Liver (tissue), 9 donors: ENCODE results near the gene CMBL. TPM values are rescaled to one million over a fixed set of nuclear protein-coding genes. Genes with fewer than 3 reads are reported as not detected.

Experiments
- DNase-seq: peaks from one replicate; pipeline ENCODE4 v3.0.0-alpha.2; 2017; ENCODE audit warnings: low spot score
- H3K27ac ChIP-seq, 2 donors: one replicate each; pipeline ENCODE4 v1.7.0; 2013; ENCODE audit warnings: inconsistent platforms in 2 of 2, low read length in 2 of 2, control low read depth in 1 of 2, low read depth in 1 of 2, mild to moderate bottlenecking in 1 of 2
- H3K27me3 ChIP-seq, 4 donors: one replicate each; pipeline versions ENCODE4 v1.6.1 to v1.7.0; 2013; ENCODE audit warnings: low read length in 3 of 4, inconsistent platforms in 1 of 4, mild to moderate bottlenecking in 1 of 4, moderate library complexity in 1 of 4; ENCODE audit not compliant: control insufficient read depth in 4 of 4, insufficient read depth in 4 of 4
- H3K36me3 ChIP-seq, 4 donors: one replicate each; pipeline versions ENCODE4 v1.6.1 to v1.7.0; 2013; ENCODE audit warnings: low read length in 3 of 4, mild to moderate bottlenecking in 3 of 4, low read depth in 1 of 4, moderate library complexity in 1 of 4; ENCODE audit not compliant: control insufficient read depth in 4 of 4, insufficient read depth in 3 of 4
- H3K4me1 ChIP-seq, 4 donors: one replicate each; pipeline versions ENCODE4 v1.6.1 to v1.7.0; 2013; ENCODE audit warnings: low read length in 3 of 4, mild to moderate bottlenecking in 3 of 4, moderate library complexity in 1 of 4; ENCODE audit not compliant: control insufficient read depth in 4 of 4, insufficient read depth in 4 of 4
- H3K4me3 ChIP-seq, 3 donors: one replicate each; pipeline versions ENCODE4 v1.6.1 to v1.7.0; 2013; ENCODE audit warnings: low read length in 3 of 3, control low read depth in 1 of 3, low read depth in 1 of 3, mild to moderate bottlenecking in 1 of 3
- H3K9ac ChIP-seq, 2 donors: one replicate each; pipeline ENCODE4 v1.7.0; 2013; ENCODE audit warnings: low read length in 2 of 2, mild to moderate bottlenecking in 2 of 2, moderate library complexity in 2 of 2, control low read depth in 1 of 2, low read depth in 1 of 2
- H3K9me3 ChIP-seq, 4 donors: one replicate each; pipeline versions ENCODE4 v1.6.1 to v1.7.0; 2013; ENCODE audit warnings: low read length in 3 of 4; ENCODE audit not compliant: control insufficient read depth in 4 of 4
- ATF3 ChIP-seq: IDR thresholded peaks from 2 replicates; pipeline ENCODE4 v1.6.1; 2016; ENCODE audit warnings: antibody characterized with exemption
- EGR1 ChIP-seq, 2 donors: IDR thresholded peaks; 2 replicates each; pipeline ENCODE4 v1.6.1; 2016 to 2018; ENCODE audit warnings: antibody characterized with exemption in 2 of 2, low read depth in 2 of 2
- FOXA1 ChIP-seq: IDR thresholded peaks from 2 replicates; pipeline ENCODE4 v1.6.1; 2016; ENCODE audit warnings: antibody characterized with exemption
- GABPA ChIP-seq, 2 donors: IDR thresholded peaks in 1 of 2; conservative IDR thresholded peaks in 1 of 2; 2 replicates each; pipeline ENCODE4 v1.6.1; 2016; ENCODE audit warnings: antibody characterized with exemption in 2 of 2, mild to moderate bottlenecking in 1 of 2, moderate library complexity in 1 of 2
- HNF4A ChIP-seq, 2 donors: conservative IDR thresholded peaks; 2 replicates each; pipeline ENCODE4 v1.6.1; 2016; ENCODE audit warnings: antibody characterized with exemption in 2 of 2, mild to moderate bottlenecking in 2 of 2
- HNF4G ChIP-seq: IDR thresholded peaks from 2 replicates; pipeline ENCODE4 v1.6.1; 2016; ENCODE audit warnings: antibody characterized with exemption
- JUND ChIP-seq, 2 donors: IDR thresholded peaks; 2 replicates each; pipeline ENCODE4 v1.6.1; 2016; ENCODE audit warnings: antibody characterized with exemption in 2 of 2
- RAD21 ChIP-seq, 2 donors: IDR thresholded peaks; 2 replicates each; pipeline ENCODE4 v1.6.1; 2016; ENCODE audit warnings: antibody characterized with exemption in 2 of 2, mild to moderate bottlenecking in 2 of 2
- RXRA ChIP-seq, 2 donors: IDR thresholded peaks; 2 replicates each; pipeline ENCODE4 v1.6.1; 2017 to 2018; ENCODE audit warnings: antibody characterized with exemption in 2 of 2, mild to moderate bottlenecking in 1 of 2
- SP1 ChIP-seq: IDR thresholded peaks from 2 replicates; pipeline ENCODE4 v1.6.1; 2018; ENCODE audit warnings: antibody characterized with exemption, mild to moderate bottlenecking
- TAF1 ChIP-seq: conservative IDR thresholded peaks from 2 replicates; pipeline ENCODE4 v1.6.1; 2016; ENCODE audit warnings: antibody characterized with exemption, mild to moderate bottlenecking
- YY1 ChIP-seq: IDR thresholded peaks from 2 replicates; pipeline ENCODE4 v1.6.1; 2016; ENCODE audit warnings: antibody characterized with exemption, mild to moderate bottlenecking
- ZBTB33 ChIP-seq: IDR thresholded peaks from 2 replicates; pipeline ENCODE4 v1.6.1; 2016; ENCODE audit warnings: antibody characterized with exemption
- WGBS: extraction: QIAGEN DNeasy Blood & Tissue Kit; methylation state at CpG from one replicate; pipeline ENCODE4 v1.1.7; 2013; 5-methylcytosine and 5-hydroxymethylcytosine counted together
- polyA plus RNA-seq, 2 donors: library from polyadenylated mRNA; stranded (reverse) in 1 of 2; unstranded in 1 of 2; fragments of 200-250 nt in 1 of 2; fragments of >200 nt in 1 of 2; fragmentation: Nextera tagmentation in 1 of 2; extraction: Ambion mirVana in 1 of 2; gene quantifications; one replicate each; pipeline versions ENCODE4 v1.2.1 to v1.2.3, GENCODE V29; 2013 to 2015
- total RNA-seq, 2 donors: library from RNA; depleted of rRNA; stranded (reverse); fragments of >200 nt; gene quantifications; one replicate each; pipeline ENCODE4 v1.2.3, GENCODE V29; 2014
- TF ChIP-seq, protein P1 (sequence below): IDR thresholded peaks from 2 replicates; pipeline ENCODE4 v1.6.1; 2016; ENCODE audit warnings: antibody characterized with exemption, mild to moderate bottlenecking
- TF ChIP-seq, protein P2 (sequence below): IDR thresholded peaks from 2 replicates; pipeline ENCODE4 v1.6.1; 2016; ENCODE audit warnings: antibody characterized with exemption
- TF ChIP-seq, protein P3 (sequence below): fragments of 150-350 bp; IDR thresholded peaks from 2 replicates; pipeline ENCODE4 v1.5.1; 2017; ENCODE audit warnings: improper control_type of control experiment, low read depth, low read length; ENCODE audit not compliant: missing input control
- donor health status: healthy.
- donor health status: healthy.
- donor health status: healthy.
- donor health status: healthy.
- donor health status: healthy.

Gene CMBL
- total and polyA plus RNA-seq, 4 donors: 6.8 to 56.1 (median 41.7) TPM

DNA sequence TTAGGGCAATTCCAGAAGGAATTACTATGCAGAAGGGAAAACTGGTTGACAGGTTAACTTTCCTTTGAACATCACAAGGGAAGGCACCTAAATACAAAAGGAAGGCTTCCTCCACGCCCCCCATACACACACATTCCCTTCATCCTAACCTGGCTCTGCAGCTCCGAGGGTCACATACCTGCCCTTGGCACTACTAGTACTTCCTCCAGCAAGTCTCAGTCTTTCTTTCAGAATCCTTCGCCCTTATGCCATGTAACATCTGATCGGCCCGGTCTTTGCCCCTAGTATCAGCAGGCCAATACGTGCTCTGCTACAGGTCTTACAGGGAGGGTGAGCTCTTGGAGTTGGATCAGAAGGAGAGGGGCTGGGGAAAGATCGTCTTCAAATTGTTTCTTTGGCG lies 44.2 kb upstream of the CMBL start:
- Histone ChIP-seq H3K36me3 (no peaks in the 10 kb centered on the region), H3K9ac (no peak overlapping the region), H3K4me3 (no peak overlapping the region), H3K27me3 (no peaks in the 10 kb centered on the region), H3K9me3 (no peaks in the 10 kb centered on the region), H3K27ac (no peak overlapping the region), H3K4me1 (peaks cover 0 to 19% (median 8%) of the 10 kb centered on the region in 4 donors)
- DNase-seq: no peak
- TF ChIP-seq EGR1 (IDR thresholded peaks at IDR 0.05; ENCODE audit: low read depth in 2 of 2) (no peak), ZBTB33 (no peak), TAF1 (no peak), HNF4G (no peak), GABPA (IDR thresholded peaks at IDR 0.05 in 1 of 2, conservative IDR thresholded peaks at IDR 0.05 in 1 of 2) (no peak), HNF4A (conservative IDR thresholded peaks at IDR 0.05) (no peak), JUND (IDR thresholded peaks at IDR 0.05) (no peak), SP1 (no peak)
- TF ChIP-seq, protein P1, sequence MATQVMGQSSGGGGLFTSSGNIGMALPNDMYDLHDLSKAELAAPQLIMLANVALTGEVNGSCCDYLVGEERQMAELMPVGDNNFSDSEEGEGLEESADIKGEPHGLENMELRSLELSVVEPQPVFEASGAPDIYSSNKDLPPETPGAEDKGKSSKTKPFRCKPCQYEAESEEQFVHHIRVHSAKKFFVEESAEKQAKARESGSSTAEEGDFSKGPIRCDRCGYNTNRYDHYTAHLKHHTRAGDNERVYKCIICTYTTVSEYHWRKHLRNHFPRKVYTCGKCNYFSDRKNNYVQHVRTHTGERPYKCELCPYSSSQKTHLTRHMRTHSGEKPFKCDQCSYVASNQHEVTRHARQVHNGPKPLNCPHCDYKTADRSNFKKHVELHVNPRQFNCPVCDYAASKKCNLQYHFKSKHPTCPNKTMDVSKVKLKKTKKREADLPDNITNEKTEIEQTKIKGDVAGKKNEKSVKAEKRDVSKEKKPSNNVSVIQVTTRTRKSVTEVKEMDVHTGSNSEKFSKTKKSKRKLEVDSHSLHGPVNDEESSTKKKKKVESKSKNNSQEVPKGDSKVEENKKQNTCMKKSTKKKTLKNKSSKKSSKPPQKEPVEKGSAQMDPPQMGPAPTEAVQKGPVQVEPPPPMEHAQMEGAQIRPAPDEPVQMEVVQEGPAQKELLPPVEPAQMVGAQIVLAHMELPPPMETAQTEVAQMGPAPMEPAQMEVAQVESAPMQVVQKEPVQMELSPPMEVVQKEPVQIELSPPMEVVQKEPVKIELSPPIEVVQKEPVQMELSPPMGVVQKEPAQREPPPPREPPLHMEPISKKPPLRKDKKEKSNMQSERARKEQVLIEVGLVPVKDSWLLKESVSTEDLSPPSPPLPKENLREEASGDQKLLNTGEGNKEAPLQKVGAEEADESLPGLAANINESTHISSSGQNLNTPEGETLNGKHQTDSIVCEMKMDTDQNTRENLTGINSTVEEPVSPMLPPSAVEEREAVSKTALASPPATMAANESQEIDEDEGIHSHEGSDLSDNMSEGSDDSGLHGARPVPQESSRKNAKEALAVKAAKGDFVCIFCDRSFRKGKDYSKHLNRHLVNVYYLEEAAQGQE: no peak
- TF ChIP-seq, protein P2, sequence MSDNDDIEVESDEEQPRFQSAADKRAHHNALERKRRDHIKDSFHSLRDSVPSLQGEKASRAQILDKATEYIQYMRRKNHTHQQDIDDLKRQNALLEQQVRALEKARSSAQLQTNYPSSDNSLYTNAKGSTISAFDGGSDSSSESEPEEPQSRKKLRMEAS: no peak
- TF ChIP-seq, protein P3, sequence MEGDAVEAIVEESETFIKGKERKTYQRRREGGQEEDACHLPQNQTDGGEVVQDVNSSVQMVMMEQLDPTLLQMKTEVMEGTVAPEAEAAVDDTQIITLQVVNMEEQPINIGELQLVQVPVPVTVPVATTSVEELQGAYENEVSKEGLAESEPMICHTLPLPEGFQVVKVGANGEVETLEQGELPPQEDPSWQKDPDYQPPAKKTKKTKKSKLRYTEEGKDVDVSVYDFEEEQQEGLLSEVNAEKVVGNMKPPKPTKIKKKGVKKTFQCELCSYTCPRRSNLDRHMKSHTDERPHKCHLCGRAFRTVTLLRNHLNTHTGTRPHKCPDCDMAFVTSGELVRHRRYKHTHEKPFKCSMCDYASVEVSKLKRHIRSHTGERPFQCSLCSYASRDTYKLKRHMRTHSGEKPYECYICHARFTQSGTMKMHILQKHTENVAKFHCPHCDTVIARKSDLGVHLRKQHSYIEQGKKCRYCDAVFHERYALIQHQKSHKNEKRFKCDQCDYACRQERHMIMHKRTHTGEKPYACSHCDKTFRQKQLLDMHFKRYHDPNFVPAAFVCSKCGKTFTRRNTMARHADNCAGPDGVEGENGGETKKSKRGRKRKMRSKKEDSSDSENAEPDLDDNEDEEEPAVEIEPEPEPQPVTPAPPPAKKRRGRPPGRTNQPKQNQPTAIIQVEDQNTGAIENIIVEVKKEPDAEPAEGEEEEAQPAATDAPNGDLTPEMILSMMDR: no peak
- WGBS: 87% methylated on average over 8 of the region's 8 CpGs

- Histone ChIP-seq H3K9me3 (no peaks in the 10 kb centered on the region), H3K9ac (no peak overlapping the region), H3K27me3 (no peaks in the 10 kb centered on the region), H3K4me3 (no peak overlapping the region), H3K36me3 (no peaks in the 10 kb centered on the region), H3K27ac (no peak overlapping the region), H3K4me1 (peaks cover 0 to 16% (median 7%) of the 10 kb centered on the region in 4 donors)
- WGBS: 83% methylated on average over 6 of the region's 6 CpGs
- DNase-seq: no peak
- no peak for TF ChIP-seq EGR1 (IDR thresholded peaks at IDR 0.05; ENCODE audit: low read depth in 2 of 2)
- no peak for TF ChIP-seq RXRA (IDR thresholded peaks at IDR 0.05)
- no peak for TF ChIP-seq FOXA1
- TF ChIP-seq ZBTB33: no peak
- no peak for TF ChIP-seq YY1
- TF ChIP-seq ATF3: no peak
- TF ChIP-seq, protein P2: no peak
- no peak for TF ChIP-seq HNF4G
- no peak for TF ChIP-seq SP1
- TF ChIP-seq TAF1: no peak
- TF ChIP-seq HNF4A (conservative IDR thresholded peaks at IDR 0.05): no peak
- TF ChIP-seq RAD21 (IDR thresholded peaks at IDR 0.05): no peak
- no peak for TF ChIP-seq GABPA (IDR thresholded peaks at IDR 0.05 in 1 of 2, conservative IDR thresholded peaks at IDR 0.05 in 1 of 2)
- TF ChIP-seq, protein P3: no peak
- no peak for TF ChIP-seq JUND (IDR thresholded peaks at IDR 0.05)
Observed at GRCh38 chr5:10351199-10351905, 43.6 kb upstream of the CMBL start.
